Stomach (tissue), 9 donors: ENCODE data around the gene HEPH. TPM values are rescaled to one million over a fixed set of nuclear protein-coding genes. Genes with fewer than 3 reads are reported as not detected.
"Not testable (repeated sequence)": the region's sequence is repeated elsewhere in the genome, so short reads cannot be mapped to it uniquely, and the experiment has no call there.

Source experiments
- DNase-seq, 2 donors: peaks; one replicate each; pipeline versions ENCODE4 v3.0.0 to v3.0.0-alpha.2; 2013 to 2019
- H3K27ac ChIP-seq, 5 donors: fragments of 200-600 bp in 4 of 5; sonication (generic) in 4 of 5; one replicate each; pipeline ENCODE4 v1.5.1; 2013 to 2019; ENCODE audit warnings: mild to moderate bottlenecking in 1 of 5, moderate library complexity in 1 of 5
- H3K27me3 ChIP-seq, 3 donors: fragments of 200-600 bp; sonication (generic); one replicate each; pipeline ENCODE4 v1.5.1; 2017 to 2019; ENCODE audit warnings: mixed run types in 1 of 3
- H3K36me3 ChIP-seq, 4 donors: fragments of 200-600 bp; sonication (generic); 1 replicate in 3 of 4; 2 replicates in 1 of 4; pipeline ENCODE4 v1.5.1; 2016 to 2019
- H3K4me1 ChIP-seq, 4 donors: fragments of 200-600 bp; sonication (generic); one replicate each; pipeline ENCODE4 v1.5.1; 2016 to 2019
- H3K4me3 ChIP-seq, 4 donors: fragments of 200-600 bp; sonication (generic) in 3 of 4; one replicate each; pipeline ENCODE4 v1.5.1; 2016 to 2019; ENCODE audit warnings: mild to moderate bottlenecking in 1 of 4
- H3K9me3 ChIP-seq, 4 donors: fragments of 200-600 bp; sonication (generic); one replicate each; pipeline ENCODE4 v1.5.1; 2016 to 2019
- CTCF ChIP-seq, 7 experiments: fragments of 450-650 bp in 4 of 7; fragments of 200-600 bp in 3 of 7; sonication (generic) in 3 of 7; IDR thresholded peaks; one replicate each; pipeline ENCODE4 v1.5.1; 2016 to 2019; ENCODE audit warnings: antibody characterized with exemption in 7 of 7, control low read depth in 2 of 7, mild to moderate bottlenecking in 1 of 7
- EP300 ChIP-seq: sonication (generic); formaldehyde crosslinking; IDR thresholded peaks from one replicate; pipeline ENCODE4 v1.6.1; 2017; ENCODE audit warnings: antibody characterized with exemption
- POLR2A ChIP-seq, 4 donors: fragments of 450-650 bp; IDR thresholded peaks; one replicate each; pipeline ENCODE4 v1.6.1; 2016; ENCODE audit warnings: antibody characterized with exemption in 4 of 4, control low read depth in 2 of 4, mild to moderate bottlenecking in 1 of 4, moderate library complexity in 1 of 4
- POLR2AphosphoS5 ChIP-seq, 3 donors: sonication (generic); formaldehyde crosslinking; IDR thresholded peaks; one replicate each; pipeline ENCODE4 v1.6.1; 2016; ENCODE audit warnings: antibody characterized with exemption in 3 of 3
- WGBS, 5 donors: extraction: QIAGEN DNeasy Blood & Tissue Kit in 3 of 5; methylation state at CpG; one replicate each; pipeline versions ENCODE4 v1.1.5 to v1.1.7; 2013 to 2018; 5-methylcytosine and 5-hydroxymethylcytosine counted together
- intact Hi-C: fragments of 100-400 bp; cut with DNase I; formaldehyde crosslinking; loops from one replicate; pipeline ENCODE4 v1.15.1; 2023; ENCODE audit warnings: low total_unique reads
- polyA plus RNA-seq, 3 donors: library from polyadenylated mRNA; stranded (reverse); fragments of 200-250 nt; gene quantifications; one replicate each; pipeline ENCODE4 v1.2.3, GENCODE V29; 2013
- total RNA-seq, 5 donors: library from RNA; depleted of rRNA; stranded (reverse); fragments of >200 nt; gene quantifications; one replicate each; pipeline versions ENCODE4 v1.1.0 to v1.2.3, GENCODE V29; 2014 to 2016
- donor health status: healthy with polysubstance abuse.
- donor health status: Bipolar disorder and iron deficiency.
- donor health status: healthy.

Gene HEPH
- total and polyA plus RNA-seq, 8 donors = 0.93 to 94.7 (median 12.4) TPM

- 77 to 89% (median 85%) methylated on average over 2 of the region's 2 CpGs for WGBS, 5 donors
- H3K9me3 ChIP-seq = peaks cover 0 to 26% (median 8%) of the 10 kb centered on the region in 4 donors
- H3K4me1 ChIP-seq = no peaks in the 10 kb centered on the region
- no peaks in the 10 kb centered on the region for H3K36me3 ChIP-seq
- no peak overlapping the region for H3K27ac ChIP-seq
- no peaks in the 10 kb centered on the region for H3K27me3 ChIP-seq
- intact Hi-C loops = no loop called here
- H3K4me3 ChIP-seq = no peak overlapping the region
- no peak for TF ChIP-seq POLR2A (IDR thresholded peaks at IDR 0.05)
- no peak for TF ChIP-seq POLR2AphosphoS5 (IDR thresholded peaks at IDR 0.05)
- no peak for TF ChIP-seq EP300
- no peak for TF ChIP-seq CTCF (IDR thresholded peaks at IDR 0.05)
- DNase-seq = no peak
Measured at GRCh38 chrX:66232296-66232695, 68.2 kb downstream of the HEPH start.

- intact Hi-C loops = no loop called here
Measured at GRCh38 chrX:66233209-66233608, 69.2 kb downstream of the HEPH start.

GRCh38 chrX:66233904-66234303, 69.9 kb downstream of the HEPH start:
- H3K36me3 ChIP-seq, H3K27me3 ChIP-seq, intact Hi-C loops, DNase-seq, H3K4me1 ChIP-seq, H3K4me3 ChIP-seq, H3K27ac ChIP-seq: not testable (repeated sequence)
- H3K9me3 ChIP-seq = peaks cover 0 to 21% (median 11%) of the 10 kb centered on the region in 4 donors
- WGBS, 5 donors = 76 to 97% (median 90%) methylated on average over 1 of the region's 1 CpG

More at GRCh38 chrX:66233209-66233608, 69.2 kb downstream of the HEPH start:
- no peak for TF ChIP-seq EP300
- TF ChIP-seq CTCF (IDR thresholded peaks at IDR 0.05) = no peak
- no peak for TF ChIP-seq POLR2AphosphoS5 (IDR thresholded peaks at IDR 0.05)
- TF ChIP-seq POLR2A (IDR thresholded peaks at IDR 0.05) = no peak
- Histone ChIP-seq H3K9me3 (peaks cover 0 to 26% (median 8%) of the 10 kb centered on the region in 4 donors), H3K27ac (no peak overlapping the region), H3K36me3 (no peaks in the 10 kb centered on the region), H3K4me1 (no peaks in the 10 kb centered on the region), H3K27me3 (no peaks in the 10 kb centered on the region), H3K4me3 (no peak overlapping the region)
- no peak for DNase-seq

GRCh38 chrX:66255359-66255967, 91.4 kb downstream of the HEPH start:
- no peak for DNase-seq
- Histone ChIP-seq H3K9me3 (no peaks in the 10 kb centered on the region), H3K4me1 (no peaks in the 10 kb centered on the region), H3K4me3 (no peak overlapping the region), H3K27ac (no peak overlapping the region), H3K27me3 (no peaks in the 10 kb centered on the region), H3K36me3 (peaks cover 0 to 5% (median 0%) of the 10 kb centered on the region in 4 donors)
- WGBS, 5 donors = 68 to 88% (median 80%) methylated on average over 1 of the region's 1 CpG
- TF ChIP-seq EP300 = no peak
- no peak for TF ChIP-seq POLR2A (IDR thresholded peaks at IDR 0.05)
- no peak for TF ChIP-seq CTCF (IDR thresholded peaks at IDR 0.05)
- no peak for TF ChIP-seq POLR2AphosphoS5 (IDR thresholded peaks at IDR 0.05)
- intact Hi-C loops = no loop called here

DNA sequence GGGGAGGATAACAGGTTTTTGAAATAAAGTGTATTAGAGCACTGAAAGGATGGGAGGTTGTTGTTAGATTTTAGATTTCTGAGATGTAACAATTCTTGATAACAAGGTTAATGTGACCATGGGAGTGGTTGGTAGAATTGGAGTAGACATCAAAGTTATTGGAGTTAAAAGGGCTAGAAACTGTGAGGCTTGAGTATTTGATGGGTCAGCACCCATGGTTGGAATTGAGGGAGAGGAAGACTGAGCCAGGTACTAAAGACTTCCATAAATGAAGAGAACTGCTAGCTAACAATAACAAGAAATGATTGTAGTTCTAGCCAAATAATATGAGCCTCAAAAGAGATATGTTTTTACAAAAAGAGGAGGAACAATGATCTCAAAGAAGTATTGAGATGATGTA, 98.8 kb downstream of the HEPH start:
- Histone ChIP-seq H3K27ac (no peak overlapping the region), H3K36me3 (peaks cover 0 to 18% (median 9%) of the 10 kb centered on the region in 4 donors), H3K27me3 (no peaks in the 10 kb centered on the region), H3K4me1 (no peaks in the 10 kb centered on the region), H3K4me3 (no peak overlapping the region), H3K9me3 (no peaks in the 10 kb centered on the region)
- intact Hi-C loops = no loop called here
- TF ChIP-seq EP300 = no peak
- TF ChIP-seq CTCF (IDR thresholded peaks at IDR 0.05) = no peak
- no peak for TF ChIP-seq POLR2A (IDR thresholded peaks at IDR 0.05)
- no peak for TF ChIP-seq POLR2AphosphoS5 (IDR thresholded peaks at IDR 0.05)
- no peak for DNase-seq
